AG08395 (cell line): Measurements from ENCODE around the gene KCP.

ENCODE experiments used
- DNase-seq: peaks from one replicate; pipeline ENCODE4 v3.0.0; 2012; ENCODE audit warnings: mixed read lengths, low spot score

Gene KCP

DNA sequence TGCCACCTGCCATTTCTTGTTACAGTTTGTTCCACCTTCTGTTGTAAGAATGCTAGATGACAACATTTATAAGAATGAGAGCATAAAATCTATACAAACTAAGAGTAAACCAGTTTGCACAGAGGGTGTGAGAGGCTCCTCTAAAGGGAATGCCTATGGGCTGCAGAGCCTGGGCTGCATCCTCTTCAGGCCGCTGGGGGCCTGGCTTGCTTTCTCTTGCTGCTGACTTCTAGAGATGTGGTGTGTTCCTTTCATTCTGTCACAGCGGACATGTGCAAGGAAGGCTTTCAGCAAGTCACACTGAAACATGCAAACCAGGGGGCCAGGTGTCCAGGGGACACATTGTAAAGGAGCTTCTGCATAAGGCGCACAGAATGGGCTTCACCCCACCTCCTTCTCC lies 55.0 kb downstream of the KCP start:
- no peak for DNase-seq

DNA sequence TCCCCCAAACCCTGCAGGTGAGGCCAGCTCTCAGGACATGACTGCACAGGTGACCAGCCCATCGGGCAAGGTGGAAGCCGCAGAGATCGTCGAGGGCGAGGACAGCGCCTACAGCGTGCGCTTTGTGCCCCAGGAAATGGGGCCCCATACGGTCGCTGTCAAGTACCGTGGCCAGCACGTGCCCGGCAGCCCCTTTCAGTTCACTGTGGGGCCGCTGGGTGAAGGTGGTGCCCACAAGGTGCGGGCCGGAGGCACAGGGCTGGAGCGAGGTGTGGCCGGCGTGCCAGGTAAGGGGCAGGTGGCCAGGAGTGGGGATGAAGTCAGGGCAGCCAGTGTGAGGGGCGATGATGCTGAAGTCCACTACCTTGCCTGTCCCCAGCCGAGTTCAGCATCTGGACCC lies 56.1 kb downstream of the KCP start:
- no peak for DNase-seq

DNA sequence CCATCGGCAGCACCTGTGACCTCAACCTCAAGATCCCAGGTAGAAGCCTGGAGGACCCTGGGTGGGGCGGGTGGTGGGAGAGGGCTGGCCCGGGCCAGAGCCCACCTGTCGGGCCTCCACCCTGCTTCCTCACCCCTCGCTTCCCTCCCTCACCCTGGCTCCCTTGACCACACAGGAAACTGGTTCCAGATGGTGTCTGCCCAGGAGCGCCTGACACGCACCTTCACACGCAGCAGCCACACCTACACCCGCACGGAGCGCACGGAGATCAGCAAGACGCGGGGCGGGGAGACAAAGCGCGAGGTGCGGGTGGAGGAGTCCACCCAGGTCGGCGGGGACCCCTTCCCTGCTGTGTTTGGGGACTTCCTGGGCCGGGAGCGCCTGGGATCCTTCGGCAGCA lies 56.7 kb downstream of the KCP start:
- no peak for DNase-seq

GRCh38 chr7:128852537-128853254 lies 57.8 kb downstream of the KCP start:
- DNase-seq, result no peak

GRCh38 chr7:128849804-128850490 lies 60.6 kb downstream of the KCP start:
- DNase-seq, result no peak

DNA sequence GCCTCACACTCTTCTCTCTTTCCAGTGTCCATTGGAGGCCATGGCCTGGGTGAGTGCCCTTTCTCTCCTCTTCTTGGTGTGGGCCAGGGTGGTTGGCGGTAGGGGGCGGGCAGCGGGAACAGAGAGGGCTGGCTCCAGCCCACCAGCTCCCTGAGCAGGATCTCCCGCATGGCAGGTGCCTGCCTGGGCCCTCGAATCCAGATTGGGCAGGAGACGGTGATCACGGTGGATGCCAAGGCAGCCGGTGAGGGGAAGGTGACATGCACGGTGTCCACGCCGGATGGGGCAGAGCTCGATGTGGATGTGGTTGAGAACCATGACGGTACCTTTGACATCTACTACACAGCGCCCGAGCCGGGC lies 61.4 kb downstream of the KCP start:
- no peak for DNase-seq

- no peak for DNase-seq
Observed at GRCh38 chr7:128848289-128849155, 62.0 kb downstream of the KCP start.

GRCh38 chr7:128847721-128848211 lies 62.7 kb downstream of the KCP start:
- DNase-seq, result no peak

- no peak for DNase-seq
Observed at GRCh38 chr7:128846781-128847444, 63.6 kb downstream of the KCP start.

DNA sequence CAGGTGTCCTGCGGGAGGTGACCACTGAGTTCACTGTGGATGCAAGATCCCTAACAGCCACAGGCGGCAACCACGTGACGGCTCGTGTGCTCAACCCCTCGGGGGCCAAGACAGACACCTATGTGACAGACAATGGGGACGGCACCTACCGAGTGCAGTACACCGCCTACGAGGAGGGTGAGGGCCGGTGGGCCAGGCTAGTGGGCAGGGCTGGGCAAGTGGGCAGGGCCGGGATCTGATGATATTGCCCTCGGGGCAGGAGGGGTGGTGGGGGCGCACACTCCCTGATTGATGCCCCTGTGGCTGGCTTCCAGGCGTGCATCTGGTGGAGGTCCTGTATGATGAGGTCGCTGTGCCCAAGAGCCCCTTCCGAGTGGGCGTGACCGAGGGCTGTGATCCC lies 64.5 kb downstream of the KCP start:
- DNase-seq, result no peak

- DNase-seq, result no peak
Observed at GRCh38 chr7:128845475-128845874, 65.0 kb downstream of the KCP start.

- DNase-seq, result no peak
Observed at GRCh38 chr7:128844777-128845311, 65.7 kb downstream of the KCP start.

DNA sequence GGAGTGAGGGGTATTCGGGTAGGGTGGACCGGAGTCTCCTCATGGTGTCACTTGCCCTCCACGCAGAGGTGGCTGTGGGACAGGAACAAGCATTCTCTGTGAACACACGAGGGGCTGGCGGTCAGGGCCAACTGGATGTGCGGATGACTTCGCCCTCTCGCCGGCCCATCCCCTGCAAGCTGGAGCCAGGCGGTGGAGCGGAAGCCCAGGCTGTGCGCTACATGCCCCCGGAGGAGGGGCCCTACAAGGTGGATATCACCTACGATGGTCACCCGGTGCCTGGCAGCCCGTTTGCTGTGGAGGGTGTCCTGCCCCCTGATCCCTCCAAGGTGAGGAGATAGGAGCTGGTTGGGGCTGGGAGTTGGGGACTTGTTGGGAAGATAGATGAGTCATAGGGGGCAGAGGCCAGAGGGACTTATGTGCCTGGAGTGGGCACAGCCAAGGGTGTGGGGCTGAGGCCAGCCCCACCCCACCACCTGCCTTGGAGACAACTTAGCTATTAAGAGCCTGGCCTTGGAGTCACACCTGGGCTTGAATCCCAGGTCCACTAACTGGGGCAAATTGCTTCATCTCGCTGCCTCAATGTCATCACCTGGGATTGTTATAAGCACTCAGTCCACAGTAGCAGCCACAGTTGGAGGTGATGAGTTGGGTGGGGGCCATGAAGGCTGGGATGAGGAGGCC lies 66.4 kb downstream of the KCP start:
- DNase-seq, result no peak

DNA sequence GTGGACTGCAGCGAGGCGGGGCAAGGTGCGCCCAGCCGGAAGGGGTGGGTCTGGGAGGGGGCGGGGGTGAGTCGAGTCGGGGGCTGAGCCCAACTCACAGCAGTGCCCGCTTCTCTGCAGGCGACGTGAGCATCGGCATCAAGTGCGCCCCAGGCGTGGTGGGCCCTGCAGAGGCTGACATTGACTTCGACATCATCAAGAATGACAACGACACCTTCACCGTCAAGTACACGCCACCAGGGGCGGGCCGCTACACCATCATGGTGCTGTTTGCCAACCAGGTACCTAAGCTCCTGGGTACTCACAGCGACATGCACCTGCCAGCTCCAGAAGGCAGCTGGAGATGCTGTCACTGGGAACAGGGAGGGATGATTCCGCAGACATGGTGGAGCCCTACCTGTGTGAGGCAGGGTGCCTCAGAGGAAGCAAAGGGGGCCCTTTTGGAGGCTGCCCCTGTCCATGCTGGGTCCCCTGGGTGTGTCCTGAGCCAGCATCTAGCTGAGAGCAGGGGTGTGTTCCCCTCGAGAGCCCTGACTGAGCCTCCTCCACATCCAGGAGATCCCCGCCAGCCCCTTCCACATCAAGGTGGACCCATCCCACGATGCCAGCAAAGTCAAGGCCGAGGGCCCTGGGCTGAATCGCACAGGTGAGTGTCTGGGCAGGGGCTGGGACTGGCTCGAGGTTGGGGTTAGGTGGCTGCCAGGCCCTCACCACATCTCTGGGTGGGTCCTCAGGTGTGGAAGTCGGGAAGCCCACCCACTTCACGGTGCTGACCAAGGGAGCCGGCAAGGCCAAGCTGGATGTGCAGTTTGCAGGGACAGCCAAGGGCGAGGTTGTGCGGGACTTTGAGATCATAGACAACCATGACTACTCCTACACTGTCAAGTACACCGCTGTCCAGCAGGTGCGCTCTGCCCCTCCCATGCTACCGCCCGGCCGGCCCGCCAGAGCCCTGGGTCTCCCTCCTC lies 67.6 kb downstream of the KCP start:
- DNase-seq, result no peak

- peak; percentile 68 for DNase-seq
Observed at GRCh38 chr7:128841921-128842673, 68.4 kb downstream of the KCP start.

DNA sequence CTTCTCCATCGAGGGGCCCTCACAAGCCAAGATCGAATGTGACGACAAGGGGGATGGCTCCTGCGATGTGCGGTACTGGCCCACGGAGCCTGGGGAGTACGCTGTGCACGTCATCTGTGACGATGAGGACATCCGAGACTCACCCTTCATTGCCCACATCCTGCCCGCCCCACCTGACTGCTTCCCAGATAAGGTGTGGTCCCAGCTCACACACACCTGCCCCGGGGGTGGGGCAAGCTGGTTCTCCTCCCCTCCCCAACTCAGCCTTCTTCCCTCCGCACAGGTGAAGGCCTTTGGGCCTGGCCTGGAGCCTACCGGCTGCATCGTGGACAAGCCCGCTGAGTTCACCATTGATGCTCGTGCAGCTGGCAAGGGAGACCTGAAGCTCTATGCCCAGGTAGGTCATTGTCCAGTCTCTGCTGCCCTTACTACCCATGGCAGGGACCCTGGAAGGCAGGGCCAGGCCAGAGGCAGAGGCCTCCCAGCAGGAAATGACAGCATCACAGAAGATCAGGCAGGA lies 69.3 kb downstream of the KCP start:
- DNase-seq, result no peak

DNA sequence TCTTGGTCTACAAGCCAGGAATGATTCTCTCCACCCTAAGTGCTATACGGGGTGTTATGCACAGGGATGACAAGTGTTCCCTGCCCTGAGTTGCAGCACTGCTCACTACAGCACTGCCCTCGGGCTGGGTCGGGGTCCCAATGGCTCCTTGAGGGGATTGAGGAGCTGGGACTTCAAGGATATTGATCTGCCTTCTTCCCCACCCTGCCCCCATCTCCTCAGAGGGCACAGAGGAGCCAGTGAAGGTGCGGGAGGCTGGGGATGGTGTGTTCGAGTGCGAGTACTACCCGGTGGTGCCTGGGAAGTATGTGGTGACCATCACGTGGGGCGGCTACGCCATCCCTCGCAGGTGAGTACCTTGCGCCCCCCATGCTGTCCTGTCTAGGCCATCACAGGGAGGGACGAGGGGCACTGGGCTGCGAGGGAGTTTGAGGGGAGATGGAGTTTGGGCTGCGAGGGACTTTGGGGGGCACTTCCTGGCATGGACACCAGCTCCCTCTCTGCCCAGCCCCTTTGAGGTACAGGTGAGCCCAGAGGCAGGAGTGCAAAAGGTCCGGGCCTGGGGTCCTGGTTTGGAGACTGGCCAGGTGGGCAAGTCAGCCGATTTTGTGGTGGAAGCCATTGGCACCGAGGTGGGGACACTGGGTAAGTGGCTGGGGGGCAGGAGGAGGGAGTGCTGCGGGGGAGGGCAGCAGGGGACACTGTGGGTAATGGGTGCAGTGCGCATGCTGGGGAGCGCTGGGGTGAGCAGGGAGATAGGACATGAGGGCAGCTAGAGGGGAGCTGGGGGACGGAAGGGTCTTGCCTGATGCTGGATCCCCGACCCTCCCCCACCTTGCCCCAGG lies 70.0 kb downstream of the KCP start:
- no peak for DNase-seq

DNA sequence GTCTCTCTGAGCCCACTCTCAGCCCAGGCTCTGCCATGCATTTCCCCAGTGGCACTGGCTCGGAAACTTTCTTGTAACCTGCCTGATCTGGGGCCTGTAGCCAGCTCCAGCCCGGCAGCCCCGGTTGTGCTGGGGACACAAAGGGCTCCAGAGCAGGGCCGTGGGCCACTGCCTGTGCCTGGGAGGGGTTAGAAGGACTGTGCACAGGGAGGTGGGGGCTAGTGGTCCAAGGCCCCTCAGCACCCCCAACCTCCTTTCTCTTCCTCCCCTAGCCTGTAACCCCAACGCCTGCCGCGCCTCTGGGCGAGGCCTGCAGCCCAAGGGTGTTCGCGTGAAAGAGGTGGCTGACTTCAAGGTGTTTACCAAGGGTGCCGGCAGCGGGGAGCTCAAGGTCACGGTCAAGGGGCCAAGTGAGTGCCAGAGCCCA lies 70.7 kb downstream of the KCP start:
- DNase-seq, result no peak
